Posterior cingulate gyrus (tissue), 11 donors: ENCODE data around the gene DCST1.
"Not testable (repeated sequence)": the region's sequence is repeated elsewhere in the genome, so short reads cannot be mapped to it uniquely, and the experiment has no call there.

ENCODE experiments used
- DNase-seq, 10 donors: peaks; one replicate each; pipeline versions ENCODE4 v3.0.0 to v3.0.0-alpha.2; 2020 to 2021; ENCODE audit warnings: mixed read lengths in 3 of 10
- intact Hi-C: fragments of 100-400 bp; cut with DNase I; formaldehyde crosslinking; loops from one replicate; pipeline ENCODE4 v1.15.1; 2023

Gene DCST1

GRCh38 chr1:155033524-155033923 is at the start of gene DCST1, which contains the start of gene DCST2:
TSS of gene DCST1 (plus strand) at chr1:155033824. CDS start at chr1:155034037, 213 bp downstream.
TSS of gene DCST2 (minus strand) at chr1:155033781. CDS start at chr1:155033701, 80 bp downstream.
- intact Hi-C loops: no loop called here
- no peak for DNase-seq

- DNase-seq, intact Hi-C loops: not testable (repeated sequence)
Observed at GRCh38 chr1:154986736-154987135, 46.9 kb upstream of the DCST1 start.

GRCh38 chr1:154987326-154987725 is 46.3 kb upstream of the DCST1 start:
- peak in 1 of 10 donors; percentile 10 for DNase-seq
- intact Hi-C loops: no loop called here

- intact Hi-C loops: no loop called here
Observed at GRCh38 chr1:154988058-154988954, 45.3 kb upstream of the DCST1 start.

GRCh38 chr1:154989195-154989860 is 44.3 kb upstream of the DCST1 start:
- intact Hi-C loops: no loop called here
- peak in 1 of 10 donors; percentile 12 for DNase-seq

More at GRCh38 chr1:154988058-154988954, 45.3 kb upstream of the DCST1 start:
- peak in 2 of 10 donors; percentile 37 to 55 for DNase-seq

- intact Hi-C loops: no loop called here
- DNase-seq: peak in 3 of 10 donors; percentile 20 to 64 (median 37)
Observed at GRCh38 chr1:154990276-154990675, 43.3 kb upstream of the DCST1 start.

GRCh38 chr1:154992721-154993571 is 40.7 kb upstream of the DCST1 start:
- intact Hi-C loops: no loop called here
- peak in 3 of 10 donors; percentile 9 to 37 (median 34) for DNase-seq

GRCh38 chr1:154993572-154994268 is 39.9 kb upstream of the DCST1 start, which contains the start of gene LENEP:
TSS of gene LENEP (plus strand) at chr1:154993586. CDS start at chr1:154993608, 22 bp downstream.
- DNase-seq: peak in 3 of 10 donors; percentile 8 to 72 (median 55)
- intact Hi-C loops: no loop called here

- intact Hi-C loops: no loop called here
- no peak for DNase-seq
Observed at GRCh38 chr1:154994269-154994587, 39.4 kb upstream of the DCST1 start.

- DNase-seq: peak in 2 of 10 donors; percentile 20 to 35
- intact Hi-C loops: no loop called here
Observed at GRCh38 chr1:154994591-154994990, 39.0 kb upstream of the DCST1 start.

GRCh38 chr1:154995301-154995983 is 38.2 kb upstream of the DCST1 start:
- intact Hi-C loops: loop anchor here (5.0 kb wide), 1 partner anchor 33 kb away; the partner anchor contains the start of gene PYGO2
- DNase-seq: peak in 2 of 10 donors; percentile 31 to 54

- DNase-seq: peak in 2 of 10 donors; percentile 39 to 59
- intact Hi-C loops: loop anchor here (5.0 kb wide), 1 partner anchor 35 kb away; the partner anchor contains the start of gene PYGO2
Observed at GRCh38 chr1:154996966-154997701, 36.5 kb upstream of the DCST1 start.

GRCh38 chr1:154998201-154998780 is 35.3 kb upstream of the DCST1 start:
- intact Hi-C loops: loop anchor here (5.0 kb wide), 1 partner anchor 36 kb away; the partner anchor contains the start of gene PYGO2
- peak in 2 of 10 donors; percentile 24 to 31 for DNase-seq

- DNase-seq: peak; percentile 15 to 93 (median 69)
- intact Hi-C loops: loop anchor here (5.0 kb wide), 1 partner anchor 37 kb away; the partner anchor contains the start of gene PYGO2
Observed at GRCh38 chr1:154998818-154999570, 34.6 kb upstream of the DCST1 start.

GRCh38 chr1:154999571-155000410 is 33.8 kb upstream of the DCST1 start:
- DNase-seq: peak in 2 of 10 donors; percentile 52 to 75
- intact Hi-C loops: loop anchor here (5.0 kb wide), 1 partner anchor 37 kb away; the partner anchor contains the start of gene PYGO2

GRCh38 chr1:155000411-155000725 is 33.3 kb upstream of the DCST1 start:
- peak in 2 of 10 donors; percentile 46 to 72 for DNase-seq
- intact Hi-C loops: no loop called here
